ENCODE measurements around the gene SCO2.
"Not testable (repeated sequence)": the region's sequence is repeated elsewhere in the genome, so short reads cannot be mapped to it uniquely, and the experiment has no call there.

Gene SCO2

DNA sequence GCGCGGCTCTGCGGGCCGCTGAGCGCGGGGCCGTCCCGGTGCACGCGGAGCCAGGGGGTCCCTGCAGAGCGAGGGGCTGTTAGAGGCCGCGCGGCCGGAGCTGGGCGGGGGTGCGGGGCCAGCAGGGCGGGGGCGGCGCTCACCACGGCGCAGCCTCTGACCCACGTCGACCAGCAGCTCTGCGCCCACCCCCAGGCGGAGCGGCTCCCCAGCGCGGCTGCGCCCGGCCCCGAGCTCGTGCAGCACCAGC lies 385 bp upstream of the SCO2 start:
- H3K27me3 ChIP-seq (ENCODE audit: control insufficient read depth, insufficient read depth, low read length, poor library complexity, severe bottlenecking): peaks cover 43% of the 10 kb centered on the region
- H3K4me3 ChIP-seq (ENCODE audit: insufficient read depth, low read depth, low read length): peak overlapping the region; percentile 84
- peak overlapping the region; percentile 92 for H3K27ac ChIP-seq (ENCODE audit: insufficient read depth, low read depth, low read length, poor library complexity, severe bottlenecking)
- peaks cover 15% of the 10 kb centered on the region for H3K4me1 ChIP-seq (ENCODE audit: control insufficient read depth, insufficient read depth, low read length)
- H3K36me3 ChIP-seq (ENCODE audit: control insufficient read depth, insufficient read depth, low read length): peaks cover 18% of the 10 kb centered on the region
- no peaks in the 10 kb centered on the region for H3K9me3 ChIP-seq (ENCODE audit: control insufficient read depth, low read length)
- WGBS, 2 experiments: 0 to 1% methylated on average over 33 of the region's 33 CpGs

DNA sequence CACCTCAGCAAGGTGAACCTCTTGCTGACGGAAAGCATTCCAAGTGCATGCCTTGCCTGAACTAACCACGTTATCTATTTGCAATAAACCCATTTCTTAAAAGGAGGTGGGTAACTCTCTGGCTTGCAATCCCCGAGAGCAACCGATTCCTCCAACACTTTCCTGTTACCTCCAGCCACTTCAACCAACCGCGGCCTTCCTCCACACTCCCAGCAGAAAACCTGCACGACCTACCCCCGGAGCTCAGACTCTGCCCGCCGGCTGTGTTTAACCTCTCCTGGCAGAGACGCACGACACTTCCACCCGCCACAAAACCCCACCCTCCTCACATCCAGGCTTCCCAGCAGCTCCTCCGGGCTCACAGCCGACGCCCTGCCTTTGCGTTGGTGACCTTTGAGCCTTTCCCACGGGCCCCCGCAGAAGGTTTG lies 708 bp downstream of the SCO2 start:
- 30 to 32% methylated on average over 19 of the region's 19 CpGs for WGBS, 2 experiments

DNA sequence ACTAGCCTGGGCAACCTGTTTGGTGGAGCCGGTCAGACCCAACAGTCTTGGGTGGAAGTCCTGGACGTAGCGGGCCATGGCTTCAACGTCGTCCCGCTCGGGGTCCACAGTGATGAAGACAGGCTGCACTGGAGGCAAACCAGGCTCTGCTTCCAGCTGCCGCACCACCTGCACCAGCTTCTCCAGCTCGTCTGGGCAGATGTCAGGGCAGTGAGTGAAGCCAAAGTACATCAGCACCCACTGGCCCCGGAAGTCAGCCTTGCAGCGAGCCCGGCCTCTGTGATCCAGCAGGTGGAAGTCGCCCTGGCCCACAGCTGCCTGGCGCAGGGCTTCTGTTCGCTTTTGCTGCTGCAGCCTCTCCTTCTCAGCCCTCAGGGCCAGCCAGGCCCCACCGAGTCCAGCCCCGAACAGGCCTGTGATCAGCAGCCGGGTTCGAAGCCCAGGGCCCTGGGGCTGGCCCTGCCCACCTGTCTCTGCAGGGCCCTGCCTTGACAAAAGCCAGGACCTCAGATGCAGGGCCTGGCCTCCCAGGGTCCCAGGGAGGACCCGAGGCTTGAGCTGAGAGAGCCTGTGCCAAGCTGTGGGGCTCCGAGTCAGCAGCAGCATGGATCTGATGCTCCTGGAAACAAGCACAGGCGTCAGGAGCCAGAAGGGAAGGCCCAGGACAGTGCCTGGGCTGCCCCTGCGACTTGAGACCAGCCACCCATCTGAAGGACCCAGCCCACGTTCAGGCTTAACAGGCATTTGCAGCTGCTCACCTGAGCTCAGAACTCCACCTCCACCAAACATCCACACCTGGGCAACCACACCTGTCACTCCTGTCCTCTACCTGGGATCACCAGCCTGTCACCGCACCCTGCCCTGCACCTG lies 1.4 kb downstream of the SCO2 start:
- Histone ChIP-seq H3K9me3 (ENCODE audit: control insufficient read depth, low read length) (no peaks in the 10 kb centered on the region), H3K4me1 (ENCODE audit: control insufficient read depth, insufficient read depth, low read length) (peaks cover 9% of the 10 kb centered on the region), H3K27me3 (ENCODE audit: control insufficient read depth, insufficient read depth, low read length, poor library complexity, severe bottlenecking) (peaks cover 25% of the 10 kb centered on the region), H3K27ac (ENCODE audit: insufficient read depth, low read depth, low read length, poor library complexity, severe bottlenecking) (no peak overlapping the region), H3K4me3 (ENCODE audit: insufficient read depth, low read depth, low read length) (peak overlapping the region; percentile 84), H3K36me3 (ENCODE audit: control insufficient read depth, insufficient read depth, low read length) (peaks cover 25% of the 10 kb centered on the region)
- 92 to 93% methylated on average over 25 of the region's 25 CpGs for WGBS, 2 experiments

More for the DNA sequence above, 708 bp downstream of the SCO2 start:
- Histone ChIP-seq H3K9me3 (ENCODE audit: control insufficient read depth, low read length) (no peaks in the 10 kb centered on the region), H3K36me3 (ENCODE audit: control insufficient read depth, insufficient read depth, low read length) (peaks cover 19% of the 10 kb centered on the region), H3K27ac (ENCODE audit: insufficient read depth, low read depth, low read length, poor library complexity, severe bottlenecking) (peak overlapping the region; percentile 16), H3K4me3 (ENCODE audit: insufficient read depth, low read depth, low read length) (peak overlapping the region; percentile 84), H3K4me1 (ENCODE audit: control insufficient read depth, insufficient read depth, low read length) (peaks cover 9% of the 10 kb centered on the region), H3K27me3 (ENCODE audit: control insufficient read depth, insufficient read depth, low read length, poor library complexity, severe bottlenecking) (peaks cover 32% of the 10 kb centered on the region)

DNA sequence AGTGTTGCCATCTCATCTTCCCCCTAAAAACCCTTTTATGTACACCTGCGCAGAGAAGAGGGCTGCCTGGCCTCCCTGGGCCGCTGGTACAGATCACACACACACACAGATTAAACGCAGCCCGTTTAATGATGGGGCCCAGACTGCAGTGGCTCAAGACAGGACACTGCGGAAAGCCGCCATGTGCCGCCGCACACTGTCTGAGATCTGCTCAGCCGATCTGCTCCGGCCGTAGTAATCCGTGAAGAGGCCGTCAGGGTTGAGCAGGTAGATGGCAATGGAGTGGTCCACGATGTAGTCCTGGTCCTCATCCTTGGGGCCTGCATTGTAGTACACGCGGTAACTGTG lies 2.0 kb downstream of the SCO2 start:
- Histone ChIP-seq H3K36me3 (ENCODE audit: control insufficient read depth, insufficient read depth, low read length) (peaks cover 29% of the 10 kb centered on the region), H3K27me3 (ENCODE audit: control insufficient read depth, insufficient read depth, low read length, poor library complexity, severe bottlenecking) (peaks cover 19% of the 10 kb centered on the region), H3K27ac (ENCODE audit: insufficient read depth, low read depth, low read length, poor library complexity, severe bottlenecking) (no peak overlapping the region), H3K4me3 (ENCODE audit: insufficient read depth, low read depth, low read length) (no peak overlapping the region), H3K9me3 (ENCODE audit: control insufficient read depth, low read length) (no peaks in the 10 kb centered on the region), H3K4me1 (ENCODE audit: control insufficient read depth, insufficient read depth, low read length) (peaks cover 9% of the 10 kb centered on the region)
- WGBS, 2 experiments: 96 to 97% methylated on average over 16 of the region's 16 CpGs

DNA sequence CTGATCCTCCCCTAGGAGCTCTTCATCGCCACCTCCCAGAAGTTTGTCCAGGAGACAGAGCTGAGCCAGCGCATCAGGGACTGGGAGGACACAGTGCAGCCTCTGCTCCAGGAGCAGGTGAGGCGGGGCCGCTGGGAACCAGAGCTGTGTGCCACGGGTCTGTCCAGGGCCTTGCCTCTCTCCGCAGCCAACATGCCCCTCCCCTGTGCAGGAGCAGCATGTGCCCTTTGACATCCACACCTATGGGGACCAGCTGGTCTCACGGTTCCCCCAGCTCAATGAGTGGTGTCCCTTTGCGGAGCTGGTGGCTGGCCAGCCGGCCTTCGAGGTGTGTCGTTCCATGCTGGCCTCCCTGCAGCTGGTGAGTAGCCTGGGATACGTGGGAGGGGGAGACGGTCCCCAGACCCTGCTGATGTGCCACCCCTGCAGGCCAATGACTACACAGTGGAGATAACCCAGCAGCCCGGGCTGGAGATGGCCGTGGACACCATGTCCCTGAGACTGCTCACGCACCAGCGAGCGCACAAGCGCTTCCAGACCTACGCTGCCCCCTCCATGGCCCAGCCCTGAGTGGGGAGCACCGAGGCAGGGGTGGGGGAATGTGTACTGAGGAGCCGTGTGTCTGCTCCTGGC lies 2.5 kb downstream of the SCO2 start:
- H3K27ac ChIP-seq (ENCODE audit: insufficient read depth, low read depth, low read length, poor library complexity, severe bottlenecking): no peak overlapping the region
- H3K4me3 ChIP-seq (ENCODE audit: insufficient read depth, low read depth, low read length): no peak overlapping the region
- H3K36me3 ChIP-seq (ENCODE audit: control insufficient read depth, insufficient read depth, low read length): peaks cover 34% of the 10 kb centered on the region
- 94 to 96% methylated on average over 22 of the region's 22 CpGs for WGBS, 2 experiments
- no peaks in the 10 kb centered on the region for H3K9me3 ChIP-seq (ENCODE audit: control insufficient read depth, low read length)
- H3K4me1 ChIP-seq (ENCODE audit: control insufficient read depth, insufficient read depth, low read length): peaks cover 9% of the 10 kb centered on the region
- peaks cover 14% of the 10 kb centered on the region for H3K27me3 ChIP-seq (ENCODE audit: control insufficient read depth, insufficient read depth, low read length, poor library complexity, severe bottlenecking)

DNA sequence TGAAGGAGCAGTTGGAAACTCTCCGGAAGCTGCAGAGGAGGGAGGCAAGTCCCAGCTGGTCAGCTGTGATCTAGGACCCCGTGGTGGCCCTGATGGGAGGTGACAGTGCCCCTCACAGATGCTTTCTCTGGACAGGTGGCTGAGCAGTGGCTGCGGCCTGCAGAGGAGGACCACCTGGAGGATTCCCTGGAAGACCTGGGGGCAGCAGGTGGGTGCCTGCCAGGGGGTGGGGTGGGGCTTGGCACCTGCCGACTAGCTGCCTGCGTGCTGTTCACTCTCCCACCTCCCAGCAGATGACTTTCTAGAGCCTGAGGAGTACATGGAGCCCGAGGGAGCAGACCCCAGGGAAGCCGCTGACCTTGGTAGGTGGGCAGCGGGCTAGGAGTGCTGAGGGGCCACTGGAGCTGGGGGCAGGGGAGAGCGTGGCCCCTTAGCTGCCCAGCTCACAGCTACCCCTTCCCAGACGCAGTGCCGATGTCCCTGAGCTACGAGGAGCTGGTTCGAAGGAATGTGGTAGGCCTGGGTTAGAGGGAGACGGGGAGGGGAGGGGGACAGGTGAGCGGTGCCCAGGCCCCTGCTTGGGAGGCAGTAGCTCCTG lies 3.1 kb downstream of the SCO2 start:
- Histone ChIP-seq H3K27ac (ENCODE audit: insufficient read depth, low read depth, low read length, poor library complexity, severe bottlenecking) (no peak overlapping the region), H3K4me3 (ENCODE audit: insufficient read depth, low read depth, low read length) (no peak overlapping the region), H3K36me3 (ENCODE audit: control insufficient read depth, insufficient read depth, low read length) (peaks cover 39% of the 10 kb centered on the region), H3K9me3 (ENCODE audit: control insufficient read depth, low read length) (no peaks in the 10 kb centered on the region), H3K27me3 (ENCODE audit: control insufficient read depth, insufficient read depth, low read length, poor library complexity, severe bottlenecking) (peaks cover 8% of the 10 kb centered on the region), H3K4me1 (ENCODE audit: control insufficient read depth, insufficient read depth, low read length) (peaks cover 9% of the 10 kb centered on the region)
- 95 to 97% methylated on average over 15 of the region's 15 CpGs for WGBS, 2 experiments

DNA sequence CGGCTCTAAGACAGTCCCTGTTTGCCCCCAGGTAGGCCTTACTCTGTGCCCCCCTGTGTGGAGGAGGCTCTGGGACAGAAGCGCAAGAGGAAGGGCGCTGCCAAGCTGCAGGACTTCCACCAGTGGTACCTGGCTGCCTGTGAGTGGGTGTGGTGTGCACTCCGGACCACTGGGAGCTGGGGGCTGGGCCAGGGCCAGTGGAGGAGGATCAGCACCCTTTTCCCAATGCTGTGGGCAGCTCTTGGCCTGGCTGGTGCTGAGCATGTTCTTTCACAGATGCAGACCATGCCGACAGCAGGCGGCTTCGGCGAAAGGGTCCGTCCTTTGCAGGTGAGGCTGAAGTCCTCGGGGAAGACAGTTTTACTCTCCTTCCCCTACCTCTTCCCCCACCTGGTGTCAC lies 3.7 kb downstream of the SCO2 start:
- WGBS, 2 experiments: 97% methylated on average over 10 of the region's 10 CpGs
- no peak overlapping the region for H3K27ac ChIP-seq (ENCODE audit: insufficient read depth, low read depth, low read length, poor library complexity, severe bottlenecking)
- peaks cover 2% of the 10 kb centered on the region for H3K27me3 ChIP-seq (ENCODE audit: control insufficient read depth, insufficient read depth, low read length, poor library complexity, severe bottlenecking)
- H3K4me1 ChIP-seq (ENCODE audit: control insufficient read depth, insufficient read depth, low read length): peaks cover 9% of the 10 kb centered on the region
- H3K4me3 ChIP-seq (ENCODE audit: insufficient read depth, low read depth, low read length): no peak overlapping the region
- peaks cover 39% of the 10 kb centered on the region for H3K36me3 ChIP-seq (ENCODE audit: control insufficient read depth, insufficient read depth, low read length)
- no peaks in the 10 kb centered on the region for H3K9me3 ChIP-seq (ENCODE audit: control insufficient read depth, low read length)

DNA sequence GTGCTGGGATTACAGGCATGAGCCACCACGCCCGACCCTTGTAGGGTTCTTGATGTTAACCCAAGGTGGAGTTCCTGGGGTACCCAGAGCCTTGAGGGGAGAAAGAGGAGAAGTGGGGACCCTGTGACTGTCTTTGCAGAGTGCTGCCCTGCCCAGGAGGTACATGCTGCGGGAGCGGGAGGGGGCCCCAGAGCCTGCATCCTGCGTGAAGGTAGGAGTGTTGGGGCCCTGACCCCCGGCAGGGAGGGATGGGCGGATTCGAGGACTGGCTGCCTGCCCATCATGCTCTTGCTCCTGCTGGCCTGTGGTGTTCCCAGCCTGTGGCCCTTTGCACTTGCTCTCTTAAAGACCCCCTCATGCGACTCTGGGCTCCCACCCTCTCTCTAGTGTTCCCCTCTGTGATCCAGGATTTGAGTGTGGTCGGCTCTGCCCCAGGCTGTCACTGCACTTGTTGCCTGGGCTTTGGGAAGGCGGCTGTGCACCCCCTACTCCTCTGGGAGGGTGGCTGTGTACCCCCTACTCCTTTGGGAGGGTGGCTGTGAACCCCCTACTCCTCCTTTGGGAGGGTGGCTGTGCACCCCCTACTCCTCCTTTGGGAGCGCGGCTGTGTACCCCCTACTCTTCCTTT lies 4.5 kb downstream of the SCO2 start:
- H3K36me3 ChIP-seq (ENCODE audit: control insufficient read depth, insufficient read depth, low read length): peaks cover 42% of the 10 kb centered on the region
- no peaks in the 10 kb centered on the region for H3K9me3 ChIP-seq (ENCODE audit: control insufficient read depth, low read length)
- H3K27ac ChIP-seq (ENCODE audit: insufficient read depth, low read depth, low read length, poor library complexity, severe bottlenecking): no peak overlapping the region
- 95% methylated on average over 13 of the region's 13 CpGs for WGBS, 2 experiments
- no peak overlapping the region for H3K4me3 ChIP-seq (ENCODE audit: insufficient read depth, low read depth, low read length)
- peaks cover 6% of the 10 kb centered on the region for H3K4me1 ChIP-seq (ENCODE audit: control insufficient read depth, insufficient read depth, low read length)
- no peaks in the 10 kb centered on the region for H3K27me3 ChIP-seq (ENCODE audit: control insufficient read depth, insufficient read depth, low read length, poor library complexity, severe bottlenecking)

DNA sequence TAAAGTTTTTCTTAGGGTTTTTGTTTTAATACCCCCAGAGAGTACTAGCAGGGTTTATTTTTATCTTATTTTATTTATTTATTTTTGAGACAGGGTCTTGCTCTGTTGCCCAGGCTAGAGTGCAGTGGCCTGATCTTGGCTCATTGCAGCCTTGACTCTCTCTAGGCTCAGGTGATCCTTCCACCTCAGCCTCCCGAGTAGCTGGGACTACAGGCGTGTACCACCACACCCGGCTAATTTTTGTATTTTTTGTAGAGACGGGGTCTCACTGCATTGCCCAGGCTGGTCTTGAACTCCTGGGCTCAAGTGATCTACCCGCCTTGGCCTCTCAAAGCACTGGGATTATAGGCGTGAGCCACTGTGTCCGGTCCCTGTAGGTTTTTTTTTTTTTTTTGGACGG lies 5.2 kb downstream of the SCO2 start:
- not testable (repeated sequence) for H3K27ac ChIP-seq (ENCODE audit: insufficient read depth, low read depth, low read length, poor library complexity, severe bottlenecking); H3K9me3 ChIP-seq (ENCODE audit: control insufficient read depth, low read length); H3K27me3 ChIP-seq (ENCODE audit: control insufficient read depth, insufficient read depth, low read length, poor library complexity, severe bottlenecking); H3K4me3 ChIP-seq (ENCODE audit: insufficient read depth, low read depth, low read length); H3K4me1 ChIP-seq (ENCODE audit: control insufficient read depth, insufficient read depth, low read length)
- 93 to 96% methylated on average over 8 of the region's 8 CpGs for WGBS, 2 experiments
- peaks cover 42% of the 10 kb centered on the region for H3K36me3 ChIP-seq (ENCODE audit: control insufficient read depth, insufficient read depth, low read length)

DNA sequence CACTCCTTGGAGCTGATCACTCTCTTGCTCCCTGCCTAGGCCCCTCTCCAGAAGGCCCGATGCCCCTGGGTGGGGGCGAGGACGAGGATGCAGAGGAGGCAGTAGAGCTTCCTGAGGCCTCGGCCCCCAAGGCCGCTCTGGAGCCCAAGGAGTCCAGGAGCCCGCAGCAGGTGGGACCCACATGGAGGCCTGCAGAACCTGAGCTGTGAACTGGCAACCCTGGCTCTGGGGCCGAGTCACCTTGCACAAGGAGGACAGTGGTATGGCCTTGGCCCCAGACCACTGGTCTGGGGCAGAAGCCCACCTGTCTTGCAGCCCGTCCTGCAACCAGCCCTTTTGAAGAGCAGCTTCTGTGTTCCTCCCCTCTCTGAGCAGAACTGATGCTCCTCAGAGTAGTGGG lies 6.2 kb downstream of the SCO2 start:
- Histone ChIP-seq H3K36me3 (ENCODE audit: control insufficient read depth, insufficient read depth, low read length) (peaks cover 42% of the 10 kb centered on the region), H3K9me3 (ENCODE audit: control insufficient read depth, low read length) (no peaks in the 10 kb centered on the region), H3K4me3 (ENCODE audit: insufficient read depth, low read depth, low read length) (no peak overlapping the region), H3K27ac (ENCODE audit: insufficient read depth, low read depth, low read length, poor library complexity, severe bottlenecking) (no peak overlapping the region), H3K4me1 (ENCODE audit: control insufficient read depth, insufficient read depth, low read length) (peaks cover under 1% of the 10 kb centered on the region), H3K27me3 (ENCODE audit: control insufficient read depth, insufficient read depth, low read length, poor library complexity, severe bottlenecking) (no peaks in the 10 kb centered on the region)
- WGBS, 2 experiments: 97% methylated on average over 8 of the region's 8 CpGs
